Right lung (tissue), 5 donors: Measurements from ENCODE around the gene TENM3. TPM values are rescaled to one million over a fixed set of nuclear protein-coding genes. Genes with fewer than 3 reads are reported as not detected.

Source experiments
- DNase-seq, 2 donors: peaks; one replicate each; pipeline ENCODE4 v3.0.0-alpha.2; 2013
- polyA plus RNA-seq, 5 donors: library from polyadenylated mRNA; unstranded; fragments of 120-200 nt; gene quantifications; one replicate each; pipeline versions ENCODE4 v1.2.1 to v1.2.3, GENCODE V29; 2013; ENCODE audit warnings: inconsistent platforms in 1 of 5, low replicate concordance in 1 of 5; ENCODE audit not compliant: insufficient read length in 5 of 5, insufficient read depth in 1 of 5

The TENM3 gene
- polyA plus RNA-seq, 5 donors = 1.9 to 4.6 (median 2.6) TPM

DNA sequence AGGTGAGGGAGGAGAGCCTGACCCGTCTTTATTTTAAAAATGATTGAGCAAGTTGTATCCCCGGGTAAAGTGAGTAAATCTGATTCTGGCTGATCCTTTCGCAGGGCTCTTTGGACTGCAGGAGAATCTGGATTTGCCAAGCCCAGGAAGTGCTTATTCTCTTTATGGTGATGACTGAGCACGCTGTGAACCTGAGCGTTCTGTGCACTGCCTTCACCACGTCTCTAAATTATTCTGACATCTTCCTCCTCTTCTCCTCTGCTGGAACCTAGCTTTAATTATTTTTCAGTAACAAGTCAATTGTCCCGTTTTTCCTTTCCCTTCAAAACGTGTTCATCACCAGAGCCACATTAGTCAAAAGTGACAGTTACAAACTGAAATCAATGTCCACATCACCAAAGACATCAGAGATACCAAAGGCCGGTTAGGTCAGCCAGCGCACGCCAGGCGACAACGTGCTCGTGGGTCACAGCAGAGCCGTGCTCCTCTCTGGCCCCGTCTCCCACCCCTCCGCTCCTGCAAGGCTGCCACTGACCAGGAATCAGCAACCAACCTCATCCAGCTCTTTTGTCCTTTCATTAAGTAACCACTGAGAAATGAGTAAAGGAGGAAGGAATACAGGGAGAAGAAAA is 599.7 kb downstream of the TENM3 start:
- no peak for DNase-seq

- no peak for DNase-seq
Observed at GRCh38 chr4:182843808-182844325, 600.7 kb downstream of the TENM3 start.

- no peak for DNase-seq
Observed at GRCh38 chr4:182845618-182846017, 602.4 kb downstream of the TENM3 start.

- DNase-seq = no peak
Observed at GRCh38 chr4:182846036-182846435, 602.8 kb downstream of the TENM3 start.

- DNase-seq = no peak
Observed at GRCh38 chr4:182847576-182848450, 604.6 kb downstream of the TENM3 start.

DNA sequence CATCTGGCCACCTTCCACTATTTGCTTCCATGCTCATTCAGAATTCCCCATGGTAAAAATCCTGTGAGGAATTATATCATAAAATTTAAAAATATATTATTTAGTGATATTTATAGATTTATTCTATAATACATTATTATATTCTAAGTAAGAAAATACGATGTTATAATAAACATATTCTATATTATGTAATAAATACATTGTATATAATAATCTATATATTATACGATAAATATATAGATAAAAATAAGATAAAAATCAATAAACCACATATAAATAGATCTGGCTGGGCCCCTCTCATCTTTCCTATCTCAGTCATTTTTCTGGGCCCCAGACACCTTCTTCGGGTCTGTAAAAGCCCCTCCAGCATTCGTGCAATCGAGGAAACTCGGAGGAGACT is 605.5 kb downstream of the TENM3 start:
- no peak for DNase-seq
